ENCODE data around the gene RUNX1. TPM values are rescaled to one million over a fixed set of nuclear protein-coding genes. Genes with fewer than 3 reads are reported as not detected.

The RUNX1 gene
- total RNA-seq, 1 donor from 2014 or later: 18.7 TPM

DNA sequence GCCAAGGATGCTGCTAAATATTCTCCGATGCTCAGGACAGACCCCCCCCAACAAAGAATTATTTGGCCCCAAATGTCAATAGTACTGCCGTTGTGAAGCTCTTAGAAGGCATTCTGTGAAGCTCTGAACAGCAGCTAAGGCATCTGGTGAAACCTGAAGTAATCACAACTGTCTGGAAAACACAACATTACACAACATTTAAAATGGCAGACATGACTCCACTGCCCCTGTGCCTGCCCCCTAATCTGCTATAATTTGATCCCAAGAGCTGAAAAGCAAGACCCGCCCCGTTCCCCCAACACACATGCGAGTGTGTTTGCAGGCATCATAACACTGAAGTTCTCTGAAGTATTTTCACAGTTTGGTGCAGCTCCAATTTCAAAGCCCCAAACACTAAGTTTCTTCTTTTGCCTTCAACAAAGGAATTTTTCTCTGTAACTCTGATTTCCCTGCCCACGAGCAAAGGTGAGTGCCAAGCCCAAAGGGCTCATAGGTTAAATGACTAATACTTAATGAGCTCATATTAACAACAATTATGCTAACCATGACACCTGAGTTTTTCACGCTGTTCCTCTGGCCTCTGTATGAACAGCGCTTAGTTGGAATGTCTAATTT lies 251.1 kb downstream of the RUNX1 start:
- no peak overlapping the region for H3K27ac Mint-ChIP-seq (ENCODE audit: unreplicated experiment)
- H3K4me1 Mint-ChIP-seq (ENCODE audit: unreplicated experiment): peaks cover 2% of the 10 kb centered on the region

DNA sequence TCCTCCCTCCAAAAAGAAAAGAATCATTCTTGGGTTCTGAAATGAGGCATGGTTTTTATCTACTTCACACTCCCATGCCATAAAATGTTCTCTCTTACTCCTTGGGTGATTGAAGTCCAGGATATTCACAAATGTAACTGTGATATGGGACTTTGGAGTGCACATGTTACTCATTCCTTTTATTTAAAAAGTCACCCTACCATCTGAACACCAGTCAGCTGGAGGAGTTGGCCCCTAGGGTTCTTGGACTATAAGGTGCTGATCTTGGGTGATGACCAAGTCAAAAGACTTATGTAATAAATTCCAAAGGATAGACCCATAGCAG lies 251.9 kb downstream of the RUNX1 start:
- TF ChIP-seq, protein P1, sequence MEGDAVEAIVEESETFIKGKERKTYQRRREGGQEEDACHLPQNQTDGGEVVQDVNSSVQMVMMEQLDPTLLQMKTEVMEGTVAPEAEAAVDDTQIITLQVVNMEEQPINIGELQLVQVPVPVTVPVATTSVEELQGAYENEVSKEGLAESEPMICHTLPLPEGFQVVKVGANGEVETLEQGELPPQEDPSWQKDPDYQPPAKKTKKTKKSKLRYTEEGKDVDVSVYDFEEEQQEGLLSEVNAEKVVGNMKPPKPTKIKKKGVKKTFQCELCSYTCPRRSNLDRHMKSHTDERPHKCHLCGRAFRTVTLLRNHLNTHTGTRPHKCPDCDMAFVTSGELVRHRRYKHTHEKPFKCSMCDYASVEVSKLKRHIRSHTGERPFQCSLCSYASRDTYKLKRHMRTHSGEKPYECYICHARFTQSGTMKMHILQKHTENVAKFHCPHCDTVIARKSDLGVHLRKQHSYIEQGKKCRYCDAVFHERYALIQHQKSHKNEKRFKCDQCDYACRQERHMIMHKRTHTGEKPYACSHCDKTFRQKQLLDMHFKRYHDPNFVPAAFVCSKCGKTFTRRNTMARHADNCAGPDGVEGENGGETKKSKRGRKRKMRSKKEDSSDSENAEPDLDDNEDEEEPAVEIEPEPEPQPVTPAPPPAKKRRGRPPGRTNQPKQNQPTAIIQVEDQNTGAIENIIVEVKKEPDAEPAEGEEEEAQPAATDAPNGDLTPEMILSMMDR (IDR thresholded peaks at IDR 0.05; ENCODE audit: unreplicated experiment): no peak
- H3K4me1 Mint-ChIP-seq (ENCODE audit: unreplicated experiment): peaks cover 2% of the 10 kb centered on the region
- H3K4me3 Mint-ChIP-seq (ENCODE audit: unreplicated experiment): no peak overlapping the region
- H3K27ac Mint-ChIP-seq (ENCODE audit: unreplicated experiment): no peak overlapping the region
- DNase-seq (ENCODE audit: low spot score): no peak
- H3K9me3 Mint-ChIP-seq (ENCODE audit: unreplicated experiment): no peaks in the 10 kb centered on the region
- H3K36me3 Mint-ChIP-seq (ENCODE audit: low read depth, unreplicated experiment): no peaks in the 10 kb centered on the region
- H3K27me3 Mint-ChIP-seq (ENCODE audit: unreplicated experiment): no peaks in the 10 kb centered on the region

More for the DNA sequence above, 251.1 kb downstream of the RUNX1 start:
- no peaks in the 10 kb centered on the region for H3K27me3 Mint-ChIP-seq (ENCODE audit: unreplicated experiment)
- DNase-seq (ENCODE audit: low spot score): no peak
- H3K4me3 Mint-ChIP-seq (ENCODE audit: unreplicated experiment): no peak overlapping the region
- H3K9me3 Mint-ChIP-seq (ENCODE audit: unreplicated experiment): no peaks in the 10 kb centered on the region
- no peaks in the 10 kb centered on the region for H3K36me3 Mint-ChIP-seq (ENCODE audit: low read depth, unreplicated experiment)
- TF ChIP-seq, protein P1 (IDR thresholded peaks at IDR 0.05; ENCODE audit: unreplicated experiment): no peak

GRCh38 chr21:34796518-34797200 lies 252.4 kb downstream of the RUNX1 start:
- H3K4me1 Mint-ChIP-seq (ENCODE audit: unreplicated experiment): no peaks in the 10 kb centered on the region
- H3K4me3 Mint-ChIP-seq (ENCODE audit: unreplicated experiment): no peak overlapping the region
- H3K36me3 Mint-ChIP-seq (ENCODE audit: low read depth, unreplicated experiment): no peaks in the 10 kb centered on the region
- TF ChIP-seq, protein P1 (IDR thresholded peaks at IDR 0.05; ENCODE audit: unreplicated experiment): no peak
- H3K27ac Mint-ChIP-seq (ENCODE audit: unreplicated experiment): no peak overlapping the region
- H3K27me3 Mint-ChIP-seq (ENCODE audit: unreplicated experiment): no peaks in the 10 kb centered on the region
- no peak for DNase-seq (ENCODE audit: low spot score)
- H3K9me3 Mint-ChIP-seq (ENCODE audit: unreplicated experiment): no peaks in the 10 kb centered on the region

GRCh38 chr21:34795548-34796180 lies 253.4 kb downstream of the RUNX1 start:
- Mint-ChIP-seq H3K27me3 (ENCODE audit: unreplicated experiment) (no peaks in the 10 kb centered on the region), H3K4me1 (ENCODE audit: unreplicated experiment) (no peaks in the 10 kb centered on the region), H3K27ac (ENCODE audit: unreplicated experiment) (no peak overlapping the region), H3K4me3 (ENCODE audit: unreplicated experiment) (no peak overlapping the region), H3K9me3 (ENCODE audit: unreplicated experiment) (no peaks in the 10 kb centered on the region), H3K36me3 (ENCODE audit: low read depth, unreplicated experiment) (no peaks in the 10 kb centered on the region)
- TF ChIP-seq, protein P1 (IDR thresholded peaks at IDR 0.05; ENCODE audit: unreplicated experiment): no peak
- DNase-seq (ENCODE audit: low spot score): no peak

- TF ChIP-seq, protein P1 (IDR thresholded peaks at IDR 0.05; ENCODE audit: unreplicated experiment): no peak
- Mint-ChIP-seq H3K4me1 (ENCODE audit: unreplicated experiment) (no peaks in the 10 kb centered on the region), H3K36me3 (ENCODE audit: low read depth, unreplicated experiment) (no peaks in the 10 kb centered on the region), H3K27ac (ENCODE audit: unreplicated experiment) (no peak overlapping the region), H3K27me3 (ENCODE audit: unreplicated experiment) (no peaks in the 10 kb centered on the region), H3K4me3 (ENCODE audit: unreplicated experiment) (no peak overlapping the region), H3K9me3 (ENCODE audit: unreplicated experiment) (no peaks in the 10 kb centered on the region)
- DNase-seq (ENCODE audit: low spot score): no peak
Observed at GRCh38 chr21:34795175-34795547, 253.9 kb downstream of the RUNX1 start.
